Measurements from ENCODE around the gene PASK.

Gene PASK

GRCh38 chr2:241088791-241089732, 60.2 kb downstream of the PASK start:
- no peak overlapping the region for H3K4me3 ChIP-seq (ENCODE audit: low read depth, low read length)
- TF ChIP-seq CTCF (IDR thresholded peaks at IDR 0.05; ENCODE audit: borderline replicate concordance, insufficient read depth, low read depth, low read length), result no peak

- no peak overlapping the region for H3K4me3 ChIP-seq (ENCODE audit: low read depth, low read length)
- no peak for TF ChIP-seq CTCF (IDR thresholded peaks at IDR 0.05; ENCODE audit: borderline replicate concordance, insufficient read depth, low read depth, low read length)
Observed at GRCh38 chr2:241088376-241088775, 60.9 kb downstream of the PASK start.

GRCh38 chr2:241087420-241088268, 61.6 kb downstream of the PASK start:
- no peak for TF ChIP-seq CTCF (IDR thresholded peaks at IDR 0.05; ENCODE audit: borderline replicate concordance, insufficient read depth, low read depth, low read length)
- no peak overlapping the region for H3K4me3 ChIP-seq (ENCODE audit: low read depth, low read length)

- H3K4me3 ChIP-seq (ENCODE audit: low read depth, low read length), result no peak overlapping the region
- TF ChIP-seq CTCF (IDR thresholded peaks at IDR 0.05; ENCODE audit: borderline replicate concordance, insufficient read depth, low read depth, low read length), result no peak
Observed at GRCh38 chr2:241084856-241085444, 64.3 kb downstream of the PASK start.

- no peak for TF ChIP-seq CTCF (IDR thresholded peaks at IDR 0.05; ENCODE audit: borderline replicate concordance, insufficient read depth, low read depth, low read length)
- no peak overlapping the region for H3K4me3 ChIP-seq (ENCODE audit: low read depth, low read length)
Observed at GRCh38 chr2:241083091-241083415, 66.2 kb downstream of the PASK start.

- TF ChIP-seq CTCF (IDR thresholded peaks at IDR 0.05; ENCODE audit: borderline replicate concordance, insufficient read depth, low read depth, low read length), result no peak
- H3K4me3 ChIP-seq (ENCODE audit: low read depth, low read length), result no peak overlapping the region
Observed at GRCh38 chr2:241082341-241083090, 66.8 kb downstream of the PASK start.

Measured in GM12875 (cell line).